ENCODE results near the gene STKLD1. TPM values are rescaled to one million over a fixed set of nuclear protein-coding genes. Genes with fewer than 3 reads are reported as not detected.
A peak's percentile ranks its signal among the peaks of the same experiment; 100 is the strongest.
"Not testable (repeated sequence)": the region's sequence is repeated elsewhere in the genome, so short reads cannot be mapped to it uniquely, and the experiment has no call there.

STKLD1 gene
- total and polyA plus RNA-seq, 9 of the 15 experiments (the other 6 are each of a cell fraction or from before 2014, with no cell fraction given), result 0.10 to 0.65 (median 0.33) TPM; not detected in 2

DNA sequence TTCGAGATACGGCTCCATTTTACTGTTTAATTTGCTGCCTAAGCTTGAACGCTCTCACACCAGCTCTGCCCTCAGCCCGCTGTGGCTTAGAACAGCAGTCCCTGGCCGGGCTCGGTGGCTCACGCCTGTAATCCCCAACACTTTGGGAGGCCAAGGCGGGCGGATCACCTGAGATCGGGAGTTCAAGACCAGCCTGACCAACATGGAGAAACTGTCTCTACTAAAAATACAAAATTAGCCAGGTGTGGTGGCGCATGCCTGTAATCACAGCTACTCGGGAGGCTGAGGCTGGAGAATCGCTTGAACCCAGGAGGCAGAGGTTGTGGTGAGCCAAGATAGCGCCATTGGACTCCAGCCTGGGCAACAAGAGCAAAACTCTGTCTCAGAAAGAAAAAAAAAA lies 1.1 kb downstream of the STKLD1 start:
- H3K9ac ChIP-seq (ENCODE audit: insufficient read depth in 1 of 2, low read depth in 2 of 2, low read length in 2 of 2); H2AFZ ChIP-seq (ENCODE audit: low read depth, low read length); H3K9me1 ChIP-seq (ENCODE audit: control insufficient read depth, insufficient read depth, low read length); H3K9me3 ChIP-seq (replicated peaks; ENCODE audit: control insufficient read depth, insufficient read depth, low read depth, low read length); intact Hi-C loops (cut with micrococcal nuclease); in situ Hi-C loops (cut with MboI); H3K4me2 ChIP-seq (ENCODE audit: insufficient read depth, low read length); BruUV-seq (replicated peaks); H3K27ac ChIP-seq (ENCODE audit: extremely low read depth, low read depth, low read length); FAIRE-seq; DNase-seq (ENCODE audit: extremely low read depth in 1 of 4, low spot score in 3 of 4); ATAC-seq; H3K27me3 ChIP-seq (ENCODE audit: control insufficient read depth in 2 of 2, insufficient read depth in 2 of 2, low read length in 2 of 2); H3K4me3 ChIP-seq: not testable (repeated sequence)
- H4K20me1 ChIP-seq (replicated peaks; ENCODE audit: control insufficient read depth, insufficient read depth, low read length), result peaks cover 14% of the 10 kb centered on the region
- H3K4me1 ChIP-seq (replicated peaks in 1 of 2; ENCODE audit: control insufficient read depth in 2 of 2, insufficient read depth in 2 of 2, low read length in 2 of 2), result peaks cover 26 to 37% of the 10 kb centered on the region in 2 experiments; a peak in 4 of 5 replicates
- peaks cover 18% of the 10 kb centered on the region for H3K36me3 ChIP-seq (ENCODE audit: control insufficient read depth, insufficient read depth, low read length)
- CTCF ChIA-PET (ENCODE audit: low intra/inter-chr PET ratio), result interaction anchor here (0.7 kb wide), 1 partner anchor 109 kb away, joined by 3 read pairs; no protein-coding TSS in a partner anchor
- H3K79me2 ChIP-seq (ENCODE audit: control insufficient read depth, insufficient read depth, low read length), result peaks cover 44% of the 10 kb centered on the region
- 66% methylated on average over 14 of the region's 14 CpGs for WGBS (ENCODE audit: insufficient coverage, low coverage, missing lambda C conversion rate)
- POLR2A ChIA-PET, result interaction anchor here (0.6 to 8.3 kb wide), 11 partner anchors 9 to 83 kb away, joined by 3 to 81 read pairs (median 6); partner anchors contain the start of genes MED22 and RPL7A
- TF ChIP-seq, protein P1, sequence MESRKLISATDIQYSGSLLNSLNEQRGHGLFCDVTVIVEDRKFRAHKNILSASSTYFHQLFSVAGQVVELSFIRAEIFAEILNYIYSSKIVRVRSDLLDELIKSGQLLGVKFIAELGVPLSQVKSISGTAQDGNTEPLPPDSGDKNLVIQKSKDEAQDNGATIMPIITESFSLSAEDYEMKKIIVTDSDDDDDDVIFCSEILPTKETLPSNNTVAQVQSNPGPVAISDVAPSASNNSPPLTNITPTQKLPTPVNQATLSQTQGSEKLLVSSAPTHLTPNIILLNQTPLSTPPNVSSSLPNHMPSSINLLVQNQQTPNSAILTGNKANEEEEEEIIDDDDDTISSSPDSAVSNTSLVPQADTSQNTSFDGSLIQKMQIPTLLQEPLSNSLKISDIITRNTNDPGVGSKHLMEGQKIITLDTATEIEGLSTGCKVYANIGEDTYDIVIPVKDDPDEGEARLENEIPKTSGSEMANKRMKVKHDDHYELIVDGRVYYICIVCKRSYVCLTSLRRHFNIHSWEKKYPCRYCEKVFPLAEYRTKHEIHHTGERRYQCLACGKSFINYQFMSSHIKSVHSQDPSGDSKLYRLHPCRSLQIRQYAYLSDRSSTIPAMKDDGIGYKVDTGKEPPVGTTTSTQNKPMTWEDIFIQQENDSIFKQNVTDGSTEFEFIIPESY (CRISPR knock-in tag; IDR thresholded peaks at IDR 0.05), result peak; percentile 93
- peak; percentile 54 for TF ChIP-seq BCOR (IDR thresholded peaks at IDR 0.05)
- peak; percentile 16; the same call in 1 of the 2 replicates for TF ChIP-seq ADNP (tag; IDR thresholded peaks at IDR 0.05)

Data from K562 (cell line).